ENCODE results near the gene NHSL2.
"Not testable (repeated sequence)": the region's sequence is repeated elsewhere in the genome, so short reads cannot be mapped to it uniquely, and the experiment has no call there.

NHSL2 gene

GRCh38 chrX:72043636-72044035, 133.0 kb downstream of the NHSL2 start:
- no peak for DNase-seq (ENCODE audit: low read depth)

- no peak for DNase-seq (ENCODE audit: low read depth)
Observed at GRCh38 chrX:72045141-72045540, 134.5 kb downstream of the NHSL2 start.

GRCh38 chrX:72045552-72046277, 135.1 kb downstream of the NHSL2 start:
- DNase-seq (ENCODE audit: low read depth), result no peak

GRCh38 chrX:72046447-72046846, 135.8 kb downstream of the NHSL2 start:
- DNase-seq (ENCODE audit: low read depth), result no peak

- DNase-seq (ENCODE audit: low read depth), result no peak
Observed at GRCh38 chrX:72048510-72049455, 138.1 kb downstream of the NHSL2 start.

GRCh38 chrX:72050011-72050410, 139.4 kb downstream of the NHSL2 start:
- no peak for DNase-seq (ENCODE audit: low read depth)

GRCh38 chrX:72051589-72051988, 140.9 kb downstream of the NHSL2 start:
- DNase-seq (ENCODE audit: low read depth), result no peak

- DNase-seq (ENCODE audit: low read depth), result no peak
Observed at GRCh38 chrX:72052415-72053090, 141.9 kb downstream of the NHSL2 start.

GRCh38 chrX:72053508-72053907, 142.9 kb downstream of the NHSL2 start:
- DNase-seq (ENCODE audit: low read depth), result no peak

GRCh38 chrX:72054779-72055489, 144.3 kb downstream of the NHSL2 start:
- no peak for DNase-seq (ENCODE audit: low read depth)

GRCh38 chrX:72057331-72057730, 146.7 kb downstream of the NHSL2 start:
- DNase-seq (ENCODE audit: low read depth), result no peak

GRCh38 chrX:72057849-72058248, 147.2 kb downstream of the NHSL2 start:
- DNase-seq (ENCODE audit: low read depth), result no peak

- not testable (repeated sequence) for DNase-seq (ENCODE audit: low read depth)
Observed at GRCh38 chrX:72058346-72058745, 147.7 kb downstream of the NHSL2 start.

GRCh38 chrX:72060196-72060920, 149.7 kb downstream of the NHSL2 start:
- DNase-seq (ENCODE audit: low read depth), result no peak

GRCh38 chrX:72060921-72061490, 150.4 kb downstream of the NHSL2 start:
- no peak for DNase-seq (ENCODE audit: low read depth)

- DNase-seq (ENCODE audit: low read depth), result no peak
Observed at GRCh38 chrX:72062916-72063315, 152.3 kb downstream of the NHSL2 start.

GRCh38 chrX:72069350-72070160, 158.9 kb downstream of the NHSL2 start:
- no peak for DNase-seq (ENCODE audit: low read depth)

GRCh38 chrX:72071213-72071612, 160.6 kb downstream of the NHSL2 start:
- no peak for DNase-seq (ENCODE audit: low read depth)

- no peak for DNase-seq (ENCODE audit: low read depth)
Observed at GRCh38 chrX:72073633-72074032, 163.0 kb downstream of the NHSL2 start.

GRCh38 chrX:72078411-72078810, 167.8 kb downstream of the NHSL2 start:
- DNase-seq (ENCODE audit: low read depth), result no peak

Data from T-helper 22 cell (primary cell).